DND-41 (cell line): ENCODE results near the gene TRIM2.

Source experiments
- CTCF ChIP-seq: IDR thresholded peaks from 2 replicates; pipeline ENCODE4 v1.5.1; 2012; ENCODE audit warnings: borderline replicate concordance, low read length, moderate library complexity, mild to moderate bottlenecking; ENCODE audit not compliant: poor library complexity, severe bottlenecking; ENCODE audit errors: extremely low read depth
- EZH2 ChIP-seq: IDR thresholded peaks from 3 replicates; pipeline ENCODE4 v1.6.1; 2012; ENCODE audit warnings: borderline replicate concordance, low read depth, mild to moderate bottlenecking, moderate library complexity, low read length, inconsistent platforms; ENCODE audit not compliant: severe bottlenecking

GRCh38 chr4:153241970-153242838 is 38.0 kb downstream of the TRIM2 start:
- TF ChIP-seq CTCF (no peak), EZH2 (no peak)
